Left forelimb (tissue), 1 donor: ENCODE measurements around the gene CDC42BPA.

Experiments
- DNase-seq: peaks from one replicate; pipeline ENCODE4 v3.0.0-alpha.2; 2018; ENCODE audit warnings: low spot score

CDC42BPA gene

GRCh38 chr1:226943927-226944326, 374.4 kb downstream of the CDC42BPA start:
- peak; percentile 37 for DNase-seq

GRCh38 chr1:226943156-226943555, 375.1 kb downstream of the CDC42BPA start:
- DNase-seq = no peak

GRCh38 chr1:226942392-226942791, 375.9 kb downstream of the CDC42BPA start:
- peak; percentile 23 for DNase-seq

- DNase-seq = no peak
Measured at GRCh38 chr1:226940806-226941067, 377.6 kb downstream of the CDC42BPA start.

- DNase-seq = peak; percentile 99
Measured at GRCh38 chr1:226940029-226940805, 378.1 kb downstream of the CDC42BPA start, which contains the start of gene COQ8A. COQ8A (plus strand) TSS chr1:226940294; CDS start chr1:226961386, 21,092 bp downstream.
